Stimulated activated CD8-positive, alpha-beta memory T cell treated with anti-CD3 and anti-CD28 coated beads, Interleukin-7, amount 100 ng/mL, for 1 hour (primary cell): ENCODE results near the gene OTULINL.

Experiments used
- DNase-seq, 2 donors: peaks; one replicate each; pipeline ENCODE4 v3.0.0-alpha.2; 2020; ENCODE audit warnings: low read depth in 2 of 2

OTULINL gene

GRCh38 chr5:14577079-14577725, 4.4 kb upstream of the OTULINL start:
- DNase-seq, result no peak

GRCh38 chr5:14577971-14578370, 3.6 kb upstream of the OTULINL start:
- DNase-seq, result no peak

- DNase-seq, result no peak
Observed at GRCh38 chr5:14579246-14579645, 2.3 kb upstream of the OTULINL start.

GRCh38 chr5:14579731-14580397, 1.7 kb upstream of the OTULINL start:
- no peak for DNase-seq

- DNase-seq, result no peak
Observed at GRCh38 chr5:14580398-14581034, 1.1 kb upstream of the OTULINL start.

DNA sequence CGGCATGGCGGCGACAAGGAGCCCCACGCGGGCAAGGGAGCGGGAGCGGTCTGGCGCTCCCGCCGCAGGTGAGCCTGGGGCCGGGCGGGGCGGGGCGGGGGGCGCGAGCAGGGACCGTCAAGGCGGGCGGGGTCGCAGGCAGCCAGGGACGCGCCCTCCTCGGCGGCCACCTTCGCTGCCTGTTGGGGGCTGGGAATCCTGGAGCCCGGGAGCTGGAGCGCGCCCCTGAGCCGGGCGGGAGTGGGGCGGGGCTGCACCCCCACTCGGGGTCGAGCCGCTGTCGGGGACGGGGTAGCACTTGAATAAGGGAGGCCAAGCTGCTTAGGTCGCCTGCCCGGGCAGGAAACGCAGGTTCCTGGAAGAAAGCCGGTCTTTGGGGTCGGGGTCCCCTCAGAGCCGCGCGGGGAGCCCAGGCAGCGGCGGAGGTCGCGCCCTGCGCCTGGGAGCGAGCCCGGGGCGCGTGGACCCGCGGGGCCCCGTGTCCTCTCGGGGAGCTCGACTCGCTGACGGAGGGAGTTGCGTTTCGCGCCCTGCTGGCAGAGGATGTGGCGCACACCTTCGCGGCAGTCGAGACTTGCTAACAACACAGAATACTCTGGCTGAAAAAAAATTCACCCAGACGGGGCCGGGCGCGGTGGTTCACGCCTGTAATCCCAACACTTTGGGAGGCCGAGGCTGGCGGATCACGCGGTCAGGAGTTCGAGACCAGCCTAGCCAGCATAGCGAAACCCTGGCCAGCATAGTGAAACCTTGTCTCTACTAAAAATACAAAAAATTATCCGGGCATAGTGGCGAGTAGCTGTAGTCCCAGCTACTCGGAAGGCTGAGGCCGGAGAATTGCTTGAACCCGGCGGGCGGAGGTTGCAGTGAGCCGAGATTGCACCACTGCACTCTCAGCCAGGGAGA, 552 bp downstream of the OTULINL start:
- DNase-seq, result peak; percentile 58 to 73

GRCh38 chr5:14582797-14583137, 1.2 kb downstream of the OTULINL start:
- DNase-seq, result no peak

- no peak for DNase-seq
Observed at GRCh38 chr5:14584848-14585247, 3.3 kb downstream of the OTULINL start.

DNA sequence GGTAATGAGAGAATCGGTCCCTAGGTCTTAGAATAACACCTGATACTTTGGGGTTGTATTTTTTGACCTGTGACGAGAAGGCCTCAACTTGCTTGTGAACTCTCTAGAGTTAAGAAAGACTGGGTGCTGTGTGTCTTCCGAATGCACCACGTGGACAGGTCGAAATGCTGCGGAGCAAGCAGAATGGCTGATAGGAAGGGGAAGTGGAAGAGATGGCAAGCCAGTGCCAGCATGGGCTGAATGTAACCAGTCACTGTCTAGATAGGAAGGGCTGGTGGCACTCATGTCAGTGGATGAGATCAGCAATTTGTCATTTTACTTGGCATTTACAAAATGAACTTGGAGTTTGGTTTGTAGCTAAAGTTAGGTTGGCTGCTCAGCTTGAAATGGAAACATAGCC, 5.6 kb downstream of the OTULINL start:
- no peak for DNase-seq

DNA sequence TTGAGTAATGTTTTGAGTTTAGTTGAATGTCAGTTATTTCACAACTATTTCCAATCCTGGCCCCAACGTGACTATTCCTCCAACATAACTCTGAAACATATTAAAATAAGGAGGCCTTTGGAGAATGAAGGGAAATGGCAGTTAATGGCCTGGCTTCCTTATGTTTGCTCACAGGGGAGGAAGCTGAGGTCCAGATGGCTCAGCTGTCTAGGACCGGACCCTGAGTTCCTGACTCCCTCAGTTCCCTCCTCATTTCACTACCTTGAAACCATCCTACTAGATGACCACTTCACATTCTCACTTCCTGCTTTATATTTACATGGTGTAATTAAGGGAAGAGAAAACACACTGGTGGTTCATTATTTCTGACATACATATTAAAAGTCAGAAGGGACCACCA, 6.6 kb downstream of the OTULINL start:
- no peak for DNase-seq

- DNase-seq, result no peak
Observed at GRCh38 chr5:14588758-14589543, 7.4 kb downstream of the OTULINL start.

DNA sequence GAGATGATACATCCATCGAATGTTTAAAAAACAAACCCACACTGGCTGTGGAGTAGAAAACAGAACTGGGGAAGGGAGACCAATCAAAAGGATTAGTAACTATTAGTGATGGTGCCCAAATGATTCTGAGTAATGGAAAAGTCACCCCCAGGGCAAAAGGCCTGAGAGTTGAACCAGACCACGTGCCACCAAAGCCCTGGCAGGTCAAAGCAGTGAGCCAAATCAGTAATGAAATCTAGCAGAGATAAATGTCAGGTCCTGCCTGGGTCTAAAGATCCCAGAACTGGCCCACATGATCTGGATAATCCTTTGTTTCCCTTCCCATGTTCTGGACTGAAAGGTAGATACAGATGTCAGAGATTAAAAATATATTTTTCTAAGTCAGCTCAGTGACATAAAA, 9.4 kb downstream of the OTULINL start:
- no peak for DNase-seq

GRCh38 chr5:14591548-14591947, 10.0 kb downstream of the OTULINL start:
- DNase-seq, result no peak

DNA sequence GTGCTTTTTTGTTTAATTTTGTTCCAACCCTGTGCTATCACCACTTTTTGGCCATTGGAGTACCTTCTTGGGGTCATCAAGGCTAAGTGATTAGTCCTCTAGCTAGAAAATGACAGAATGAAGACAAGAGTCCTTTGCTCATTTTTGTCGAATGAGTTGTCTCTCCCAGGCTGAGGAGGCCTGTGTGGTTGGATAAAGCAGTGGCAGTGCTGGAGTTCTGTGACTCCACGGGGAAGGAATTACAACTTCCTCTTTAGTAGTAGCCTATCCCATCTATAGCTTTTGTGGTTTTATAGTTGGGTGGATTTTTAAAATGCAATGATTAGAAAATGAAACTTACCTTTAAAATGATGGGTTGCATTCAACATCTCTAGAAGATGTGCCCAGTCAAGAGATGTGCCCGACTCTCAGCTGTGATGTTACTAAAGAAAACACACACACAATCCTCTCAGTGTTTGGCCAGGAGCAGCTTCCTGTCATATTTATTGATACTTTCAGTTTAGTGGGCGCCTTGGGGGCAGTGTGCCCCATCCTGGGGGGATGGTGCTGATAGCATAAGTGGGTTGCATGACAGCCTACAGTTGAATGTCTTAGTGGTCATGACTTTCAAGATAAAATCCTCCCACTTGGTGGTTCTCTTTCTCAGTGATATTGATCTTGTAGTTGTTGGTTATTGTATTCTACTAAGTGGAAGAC, 11.9 kb downstream of the OTULINL start:
- no peak for DNase-seq

DNA sequence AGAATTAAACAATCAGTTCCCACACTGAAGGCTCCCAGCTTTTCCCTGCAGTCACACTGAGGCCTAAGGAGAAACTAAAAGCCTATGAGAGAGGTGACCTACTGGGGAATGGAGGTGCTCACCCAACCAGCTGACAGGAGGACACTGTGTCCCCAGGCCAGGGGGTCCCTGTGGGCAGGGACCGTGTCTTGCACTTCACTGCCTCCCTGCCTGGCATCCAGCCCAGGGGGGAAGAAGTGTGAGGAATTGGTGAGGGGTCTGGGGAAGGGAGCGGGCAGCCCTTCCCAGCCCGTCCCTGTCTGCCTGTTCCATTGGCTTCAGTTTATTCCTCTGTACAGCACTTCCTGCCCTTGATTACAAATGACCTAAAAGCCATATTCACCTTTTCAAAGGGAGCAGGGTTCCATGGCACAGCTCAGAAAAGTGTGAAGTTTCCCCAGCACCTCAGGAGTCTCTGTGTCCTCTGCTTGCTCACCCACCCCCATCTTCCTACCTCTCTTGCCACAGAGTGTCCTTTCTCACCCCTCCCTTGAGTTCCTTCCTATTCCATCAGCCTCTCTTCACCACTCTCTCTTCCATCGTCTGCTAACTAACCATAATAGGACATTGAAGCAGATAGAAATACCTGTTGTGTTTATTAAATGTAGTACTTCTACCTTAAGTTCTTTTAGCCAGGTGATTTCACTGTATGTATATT, 12.9 kb downstream of the OTULINL start:
- DNase-seq, result no peak

DNA sequence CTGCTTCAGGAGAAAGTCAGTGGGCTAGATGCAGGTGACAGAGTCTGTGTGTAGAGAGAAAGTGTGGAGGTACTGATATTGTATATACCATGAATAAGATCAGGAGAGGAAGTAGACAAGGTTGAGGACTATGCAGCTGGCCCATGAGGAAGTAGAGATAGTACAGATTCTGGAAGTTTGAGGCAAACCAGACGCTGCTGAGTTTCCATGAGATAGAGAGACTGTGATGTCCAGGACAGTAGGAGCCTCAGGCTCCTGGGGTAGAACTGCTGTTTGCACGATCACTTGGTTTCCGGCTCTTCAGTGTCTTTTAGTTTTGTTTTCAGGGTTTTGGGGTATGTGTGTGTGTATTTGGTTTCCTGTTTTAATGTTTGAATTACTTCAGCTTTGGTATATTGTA, 13.6 kb downstream of the OTULINL start:
- DNase-seq, result no peak

GRCh38 chr5:14595891-14596290, 14.3 kb downstream of the OTULINL start:
- no peak for DNase-seq

DNA sequence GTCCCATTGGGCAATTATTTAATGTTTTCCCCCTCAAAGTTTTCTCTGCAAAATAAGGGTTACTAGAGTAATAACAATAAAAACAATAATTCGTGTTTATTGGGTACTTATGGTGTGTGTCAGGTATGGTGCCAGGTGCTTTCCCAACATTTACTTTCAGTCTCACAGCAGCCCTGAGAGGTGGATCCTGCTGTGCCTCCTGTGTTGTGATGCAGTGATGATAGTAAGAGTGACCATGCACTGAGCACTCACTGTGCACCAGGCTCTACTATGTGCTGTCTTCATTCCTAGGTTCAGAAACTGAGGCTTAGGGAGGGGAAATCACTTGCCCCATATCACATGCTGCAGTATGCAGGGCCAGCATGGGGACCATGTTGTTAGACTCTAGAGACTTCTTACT, 15.5 kb downstream of the OTULINL start:
- DNase-seq, result no peak

- no peak for DNase-seq
Observed at GRCh38 chr5:14598225-14598624, 16.6 kb downstream of the OTULINL start.

DNA sequence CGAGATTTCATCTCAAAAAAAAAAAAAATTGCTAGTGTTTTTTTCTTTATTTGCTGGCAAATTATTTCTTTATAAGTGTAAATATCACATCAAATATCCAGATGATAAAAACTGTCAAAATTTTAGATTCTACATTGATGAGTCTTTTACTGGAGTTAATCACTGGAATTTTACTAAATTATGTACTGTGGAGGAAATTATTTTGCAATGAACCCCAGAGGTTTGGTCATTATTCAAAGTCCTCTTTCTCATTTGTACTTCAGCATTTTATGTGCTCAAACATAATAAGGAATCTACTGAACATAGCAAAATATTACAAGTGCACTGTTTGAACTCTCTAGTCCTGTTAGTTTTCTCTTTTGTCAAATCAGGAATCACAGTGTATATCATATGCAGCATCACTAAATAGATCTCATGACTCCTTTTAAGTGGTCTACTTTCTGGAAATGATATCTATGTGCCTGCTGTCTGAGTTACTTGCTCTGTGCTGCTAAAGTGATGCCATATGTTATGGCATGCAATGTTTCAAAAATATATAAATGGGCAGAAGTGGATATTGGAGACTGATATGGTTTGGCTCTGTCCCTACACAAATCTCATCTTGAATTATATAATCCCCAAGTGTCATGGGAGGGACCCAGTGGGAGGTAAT, 18.0 kb downstream of the OTULINL start:
- no peak for DNase-seq
